ENCODE data around the gene MYLK. TPM values are rescaled to one million over a fixed set of nuclear protein-coding genes. Genes with fewer than 3 reads are reported as not detected.

The MYLK gene
- polyA plus RNA-seq, 6 donors from 2014 or later, result 0.93 to 5.7 (median 2.1) TPM

- H3K9me3 Mint-ChIP-seq, result peaks cover 0 to 3% (median 0%) of the 10 kb centered on the region in 7 donors
- H3K36me3 Mint-ChIP-seq, result no peaks in the 10 kb centered on the region
- no peak overlapping the region for H3K27ac Mint-ChIP-seq
- DNase-seq, result no peak
- ATAC-seq (ENCODE audit: low read depth in 2 of 2), result no peak
- H3K27me3 Mint-ChIP-seq, result no peaks in the 10 kb centered on the region
- no peak overlapping the region for H3K4me3 Mint-ChIP-seq
- H3K4me1 Mint-ChIP-seq, result no peaks in the 10 kb centered on the region
Observed at GRCh38 chr3:123864706-123865105, 19.4 kb downstream of the MYLK start.

- DNase-seq (no peak), ATAC-seq (ENCODE audit: low read depth in 2 of 2) (no peak)
- Mint-ChIP-seq H3K4me1 (no peaks in the 10 kb centered on the region), H3K27me3 (no peaks in the 10 kb centered on the region), H3K36me3 (no peaks in the 10 kb centered on the region), H3K4me3 (no peak overlapping the region), H3K9me3 (peaks cover 0 to 3% (median 0%) of the 10 kb centered on the region in 7 donors), H3K27ac (no peak overlapping the region)
Observed at GRCh38 chr3:123862152-123862551, 22.0 kb downstream of the MYLK start.

GRCh38 chr3:123861081-123861836 lies 22.9 kb downstream of the MYLK start:
- no peaks in the 10 kb centered on the region for H3K4me1 Mint-ChIP-seq
- no peaks in the 10 kb centered on the region for H3K36me3 Mint-ChIP-seq
- no peak overlapping the region for H3K27ac Mint-ChIP-seq
- peaks cover 0 to 3% (median 0%) of the 10 kb centered on the region in 7 donors for H3K9me3 Mint-ChIP-seq
- H3K27me3 Mint-ChIP-seq, result no peaks in the 10 kb centered on the region
- H3K4me3 Mint-ChIP-seq, result no peak overlapping the region
- ATAC-seq (ENCODE audit: low read depth in 2 of 2) (no peak), DNase-seq (no peak)

- Mint-ChIP-seq H3K9me3 (peaks cover 1 to 11% (median 4%) of the 10 kb centered on the region in 7 donors), H3K27ac (no peak overlapping the region), H3K4me1 (no peaks in the 10 kb centered on the region), H3K4me3 (no peak overlapping the region), H3K36me3 (peaks cover 0 to 7% of the 10 kb centered on the region in 2 donors), H3K27me3 (no peaks in the 10 kb centered on the region)
- ATAC-seq (ENCODE audit: low read depth in 2 of 2) (no peak), DNase-seq (no peak)
Observed at GRCh38 chr3:123859177-123859576, 25.0 kb downstream of the MYLK start.

GRCh38 chr3:123854905-123855304 lies 29.2 kb downstream of the MYLK start:
- ATAC-seq (ENCODE audit: low read depth in 2 of 2) (no peak), DNase-seq (no peak)
- H3K27me3 Mint-ChIP-seq, result no peaks in the 10 kb centered on the region
- peaks cover 4 to 7% of the 10 kb centered on the region in 2 donors for H3K36me3 Mint-ChIP-seq
- H3K4me3 Mint-ChIP-seq, result no peak overlapping the region
- no peaks in the 10 kb centered on the region for H3K4me1 Mint-ChIP-seq
- H3K9me3 Mint-ChIP-seq, result peaks cover 2 to 16% (median 12%) of the 10 kb centered on the region in 7 donors
- H3K27ac Mint-ChIP-seq, result no peak overlapping the region

- ATAC-seq (ENCODE audit: low read depth in 2 of 2), result no peak
- H3K4me3 Mint-ChIP-seq, result no peak overlapping the region
Observed at GRCh38 chr3:123853686-123854372, 30.3 kb downstream of the MYLK start.

GRCh38 chr3:123847209-123847608 lies 36.9 kb downstream of the MYLK start:
- DNase-seq (no peak), ATAC-seq (ENCODE audit: low read depth in 2 of 2) (no peak)
- no peaks in the 10 kb centered on the region for H3K27me3 Mint-ChIP-seq
- H3K36me3 Mint-ChIP-seq, result no peaks in the 10 kb centered on the region
- H3K9me3 Mint-ChIP-seq, result peaks cover 3 to 50% (median 24%) of the 10 kb centered on the region in 7 donors
- no peaks in the 10 kb centered on the region for H3K4me1 Mint-ChIP-seq
- H3K27ac Mint-ChIP-seq, result no peak overlapping the region
- no peak overlapping the region for H3K4me3 Mint-ChIP-seq

More at GRCh38 chr3:123853686-123854372, 30.3 kb downstream of the MYLK start:
- peaks cover 4 to 7% of the 10 kb centered on the region in 2 donors for H3K36me3 Mint-ChIP-seq
- no peaks in the 10 kb centered on the region for H3K4me1 Mint-ChIP-seq
- no peak for DNase-seq
- H3K27ac Mint-ChIP-seq, result no peak overlapping the region
- peaks cover 4 to 26% (median 20%) of the 10 kb centered on the region in 7 donors for H3K9me3 Mint-ChIP-seq
- no peaks in the 10 kb centered on the region for H3K27me3 Mint-ChIP-seq

GRCh38 chr3:123843668-123844067 lies 40.5 kb downstream of the MYLK start:
- Mint-ChIP-seq H3K4me3 (no peak overlapping the region), H3K36me3 (no peaks in the 10 kb centered on the region), H3K27me3 (no peaks in the 10 kb centered on the region), H3K4me1 (no peaks in the 10 kb centered on the region), H3K9me3 (peaks cover 7 to 53% (median 22%) of the 10 kb centered on the region in 7 donors), H3K27ac (no peak overlapping the region)
- ATAC-seq (ENCODE audit: low read depth in 2 of 2) (no peak), DNase-seq (no peak)

GRCh38 chr3:123842711-123843110 lies 41.4 kb downstream of the MYLK start:
- Mint-ChIP-seq H3K4me1 (no peaks in the 10 kb centered on the region), H3K36me3 (no peaks in the 10 kb centered on the region), H3K27me3 (no peaks in the 10 kb centered on the region), H3K27ac (no peak overlapping the region), H3K4me3 (no peak overlapping the region), H3K9me3 (peaks cover 8 to 52% (median 20%) of the 10 kb centered on the region in 7 donors)
- DNase-seq, result no peak
- no peak for ATAC-seq (ENCODE audit: low read depth in 2 of 2)

- ATAC-seq (ENCODE audit: low read depth in 2 of 2), result no peak
- DNase-seq, result no peak
- H3K27me3 Mint-ChIP-seq, result no peaks in the 10 kb centered on the region
- H3K4me3 Mint-ChIP-seq, result no peak overlapping the region
- H3K36me3 Mint-ChIP-seq, result no peaks in the 10 kb centered on the region
- H3K9me3 Mint-ChIP-seq, result peaks cover 10 to 51% (median 19%) of the 10 kb centered on the region in 7 donors
- no peak overlapping the region for H3K27ac Mint-ChIP-seq
- no peaks in the 10 kb centered on the region for H3K4me1 Mint-ChIP-seq
Observed at GRCh38 chr3:123841476-123842238, 42.5 kb downstream of the MYLK start.

GRCh38 chr3:123840961-123841360 lies 43.2 kb downstream of the MYLK start:
- Mint-ChIP-seq H3K27me3 (no peaks in the 10 kb centered on the region), H3K36me3 (no peaks in the 10 kb centered on the region), H3K4me1 (no peaks in the 10 kb centered on the region), H3K9me3 (peaks cover 7 to 44% (median 19%) of the 10 kb centered on the region in 7 donors), H3K27ac (no peak overlapping the region), H3K4me3 (no peak overlapping the region)
- DNase-seq (no peak), ATAC-seq (ENCODE audit: low read depth in 2 of 2) (no peak)

GRCh38 chr3:123837858-123838257 lies 46.3 kb downstream of the MYLK start:
- DNase-seq, result no peak
- no peak for ATAC-seq (ENCODE audit: low read depth in 2 of 2)
- Mint-ChIP-seq H3K27me3 (no peaks in the 10 kb centered on the region), H3K4me3 (no peak overlapping the region), H3K27ac (peak overlapping the region in 1 of 6 donors; percentile 17), H3K9me3 (peaks cover 6 to 38% (median 19%) of the 10 kb centered on the region in 7 donors), H3K4me1 (no peaks in the 10 kb centered on the region), H3K36me3 (no peaks in the 10 kb centered on the region)

GRCh38 chr3:123834631-123835030 lies 49.5 kb downstream of the MYLK start:
- no peaks in the 10 kb centered on the region for H3K27me3 Mint-ChIP-seq
- no peaks in the 10 kb centered on the region for H3K4me1 Mint-ChIP-seq
- H3K9me3 Mint-ChIP-seq, result peaks cover 2 to 18% (median 6%) of the 10 kb centered on the region in 7 donors
- H3K27ac Mint-ChIP-seq, result no peak overlapping the region
- no peaks in the 10 kb centered on the region for H3K36me3 Mint-ChIP-seq
- ATAC-seq (ENCODE audit: low read depth in 2 of 2) (no peak), DNase-seq (no peak)
- H3K4me3 Mint-ChIP-seq, result peak overlapping the region in 1 of 8 donors; percentile 19

Data from naive B cell (primary cell).